ENCODE measurements around the gene FOXF1.
A peak's percentile ranks its signal among the peaks of the same experiment; 100 is the strongest.

Gene FOXF1

GRCh38 chr16:86550281-86550680 lies 40.0 kb downstream of the FOXF1 start:
- Mint-ChIP-seq H3K27ac (no peak overlapping the region), H3K36me3 (peaks cover 8% of the 10 kb centered on the region), H3K9me3 (no peaks in the 10 kb centered on the region), H3K4me1 (peaks cover 10% of the 10 kb centered on the region), H3K4me3 (no peak overlapping the region), H3K27me3 (no peaks in the 10 kb centered on the region)
- DNase-seq (ENCODE audit: low spot score in 2 of 2) (no peak), ATAC-seq (ENCODE audit: low read depth) (no peak)

GRCh38 chr16:86553356-86553755 lies 43.0 kb downstream of the FOXF1 start:
- H3K27ac Mint-ChIP-seq = peak overlapping the region; percentile 99
- H3K27me3 Mint-ChIP-seq = no peaks in the 10 kb centered on the region
- no peaks in the 10 kb centered on the region for H3K9me3 Mint-ChIP-seq
- DNase-seq (ENCODE audit: low spot score in 2 of 2) = no peak
- H3K4me3 Mint-ChIP-seq = no peak overlapping the region
- peaks cover 3% of the 10 kb centered on the region for H3K36me3 Mint-ChIP-seq
- H3K4me1 Mint-ChIP-seq = peaks cover 10% of the 10 kb centered on the region
- ATAC-seq (ENCODE audit: low read depth) = no peak

GRCh38 chr16:86554599-86554916 lies 44.2 kb downstream of the FOXF1 start:
- Mint-ChIP-seq H3K4me1 (peaks cover 10% of the 10 kb centered on the region), H3K27me3 (peaks cover 1% of the 10 kb centered on the region), H3K9me3 (no peaks in the 10 kb centered on the region), H3K27ac (peak overlapping the region; percentile 99), H3K4me3 (peak overlapping the region; percentile 90), H3K36me3 (peaks cover 3% of the 10 kb centered on the region)
- DNase-seq (ENCODE audit: low spot score in 2 of 2) (no peak), ATAC-seq (ENCODE audit: low read depth) (no peak)

- peaks cover 4% of the 10 kb centered on the region for H3K27me3 Mint-ChIP-seq
- peaks cover 10% of the 10 kb centered on the region for H3K4me1 Mint-ChIP-seq
- peak within 1 kb of the TSS; percentile 99 for H3K27ac Mint-ChIP-seq
- DNase-seq (ENCODE audit: low spot score in 2 of 2) (peak; percentile 97 to 99), ATAC-seq (ENCODE audit: low read depth) (peak; percentile 99)
- H3K9me3 Mint-ChIP-seq = no peaks in the 10 kb centered on the region
- peak within 1 kb of the TSS; percentile 90 for H3K4me3 Mint-ChIP-seq
- H3K36me3 Mint-ChIP-seq = peaks cover 3% of the 10 kb centered on the region
These were observed 44.8 kb downstream of the FOXF1 start, which contains the start of gene MTHFSD for GRCh38 chr16:86554917-86555703. MTHFSD (minus strand) TSS chr16:86555235; CDS start chr16:86555184, 51 bp downstream.

- Mint-ChIP-seq H3K27me3 (peaks cover 6% of the 10 kb centered on the region), H3K4me3 (peak overlapping the region; percentile 90), H3K27ac (peak overlapping the region; percentile 99), H3K4me1 (peaks cover 10% of the 10 kb centered on the region), H3K9me3 (no peaks in the 10 kb centered on the region), H3K36me3 (peaks cover 3% of the 10 kb centered on the region)
- DNase-seq (ENCODE audit: low spot score in 2 of 2) (no peak), ATAC-seq (ENCODE audit: low read depth) (no peak)
These were observed 45.4 kb downstream of the FOXF1 start for GRCh38 chr16:86555704-86556075.

- Mint-ChIP-seq H3K9me3 (no peaks in the 10 kb centered on the region), H3K4me3 (no peak overlapping the region), H3K27ac (no peak overlapping the region), H3K4me1 (peaks cover 10% of the 10 kb centered on the region), H3K27me3 (peaks cover 9% of the 10 kb centered on the region), H3K36me3 (peaks cover 3% of the 10 kb centered on the region)
- ATAC-seq (ENCODE audit: low read depth) (no peak), DNase-seq (ENCODE audit: low spot score in 2 of 2) (no peak)
These were observed 46.2 kb downstream of the FOXF1 start for GRCh38 chr16:86556576-86556975.

GRCh38 chr16:86557587-86557986 lies 47.3 kb downstream of the FOXF1 start:
- no peaks in the 10 kb centered on the region for H3K9me3 Mint-ChIP-seq
- H3K27me3 Mint-ChIP-seq = peaks cover 11% of the 10 kb centered on the region
- no peak overlapping the region for H3K4me3 Mint-ChIP-seq
- DNase-seq (ENCODE audit: low spot score in 2 of 2) = no peak
- no peak for ATAC-seq (ENCODE audit: low read depth)
- peaks cover 10% of the 10 kb centered on the region for H3K4me1 Mint-ChIP-seq
- H3K36me3 Mint-ChIP-seq = peaks cover under 1% of the 10 kb centered on the region
- no peak overlapping the region for H3K27ac Mint-ChIP-seq

GRCh38 chr16:86558355-86559193 lies 48.2 kb downstream of the FOXF1 start:
- no peak for ATAC-seq (ENCODE audit: low read depth)
- Mint-ChIP-seq H3K4me3 (no peak overlapping the region), H3K36me3 (no peaks in the 10 kb centered on the region), H3K9me3 (no peaks in the 10 kb centered on the region), H3K4me1 (peaks cover 10% of the 10 kb centered on the region), H3K27ac (no peak overlapping the region), H3K27me3 (peaks cover 11% of the 10 kb centered on the region)
- no peak for DNase-seq (ENCODE audit: low spot score in 2 of 2)

GRCh38 chr16:86559802-86560305 lies 49.5 kb downstream of the FOXF1 start:
- Mint-ChIP-seq H3K4me1 (peaks cover 10% of the 10 kb centered on the region), H3K4me3 (no peak overlapping the region), H3K27me3 (peaks cover 17% of the 10 kb centered on the region), H3K36me3 (no peaks in the 10 kb centered on the region), H3K9me3 (no peaks in the 10 kb centered on the region), H3K27ac (no peak overlapping the region)
- DNase-seq (ENCODE audit: low spot score in 2 of 2) (no peak), ATAC-seq (ENCODE audit: low read depth) (no peak)

- peaks cover 19% of the 10 kb centered on the region for H3K27me3 Mint-ChIP-seq
- no peak overlapping the region for H3K27ac Mint-ChIP-seq
- no peak overlapping the region for H3K4me3 Mint-ChIP-seq
- H3K36me3 Mint-ChIP-seq = no peaks in the 10 kb centered on the region
- DNase-seq (ENCODE audit: low spot score in 2 of 2) (no peak), ATAC-seq (ENCODE audit: low read depth) (no peak)
- no peaks in the 10 kb centered on the region for H3K9me3 Mint-ChIP-seq
- H3K4me1 Mint-ChIP-seq = peaks cover 7% of the 10 kb centered on the region
These were observed 52.0 kb downstream of the FOXF1 start for GRCh38 chr16:86562356-86562755.

GRCh38 chr16:86563469-86564345 lies 53.4 kb downstream of the FOXF1 start:
- Mint-ChIP-seq H3K4me3 (peak overlapping the region; percentile 65), H3K4me1 (peaks cover 7% of the 10 kb centered on the region), H3K27ac (no peak overlapping the region), H3K36me3 (no peaks in the 10 kb centered on the region), H3K9me3 (no peaks in the 10 kb centered on the region), H3K27me3 (peaks cover 20% of the 10 kb centered on the region)
- peak; percentile 93 for ATAC-seq (ENCODE audit: low read depth)
- peak; percentile 85 to 87 for DNase-seq (ENCODE audit: low spot score in 2 of 2)
